K562 (cell line): ENCODE data around the gene CYBRD1. TPM values are rescaled to one million over a fixed set of nuclear protein-coding genes. Genes with fewer than 3 reads are reported as not detected.

Experiments used
- HDAC2 ChIP-seq: fragments of 450-650 bp; IDR thresholded peaks from 2 replicates; pipeline ENCODE4 v1.6.1; 2016; ENCODE audit warnings: mild to moderate bottlenecking
- KLF16 ChIP-seq: IDR thresholded peaks from 2 replicates; pipeline ENCODE4 v1.6.1; 2016; ENCODE audit warnings: antibody characterized with exemption
- RHOXF2B ChIP-seq: fragments of 250-450 bp; sonication (Bioruptor Pico); conservative IDR thresholded peaks from 2 replicates; pipeline ENCODE4 v1.5.1; 2021
- ZNF174 ChIP-seq: fragments of 250-450 bp; sonication (Bioruptor Pico); IDR thresholded peaks from 2 replicates; pipeline ENCODE4 v1.4.0; 2020; ENCODE audit warnings: mild to moderate bottlenecking
- polyA plus RNA-seq, 8 experiments: library from polyadenylated mRNA; depleted of rRNA in 4 of 8; stranded (reverse) in 5 of 8; unstranded in 3 of 8; fragments of >200 nt; fragmentation: Nextera tagmentation in 2 of 8; fragmentation: Illumina TruSeq in 1 of 8; extraction: Ambion mirVana in 2 of 8; extraction: Trizol in 1 of 8; gene quantifications; 2 replicates each; pipeline versions ENCODE4 v1.2.1 to v1.2.3, GENCODE V29; 2011 to 2014; ENCODE audit warnings: inconsistent platforms in 1 of 8, missing spikeins in 1 of 8
- total RNA-seq, 7 experiments: library from RNA; depleted of rRNA in 6 of 7; stranded (reverse); fragments of >200 nt in 6 of 7; fragmentation: Illumina TruSeq in 2 of 7; extraction: Trizol in 2 of 7; gene quantifications; 2 replicates each; pipeline versions ENCODE4 v1.2.1 to v1.2.3, GENCODE V29; 2011 to 2021; ENCODE audit warnings: low replicate concordance in 1 of 7
- TF ChIP-seq, protein P1 (sequence below), 2 experiments: fragments of 450-650 bp; formaldehyde crosslinking in 1 of 2; IDR thresholded peaks; 2 replicates each; pipeline versions ENCODE4 v1.4.0 to v1.6.1; 2014 to 2020; ENCODE audit warnings: mild to moderate bottlenecking in 2 of 2, borderline replicate concordance in 1 of 2, low read depth in 1 of 2
- TF ChIP-seq, protein P2 (sequence below): sonication (generic); IDR thresholded peaks from 2 replicates; pipeline ENCODE4 v1.6.1; 2016

CYBRD1 gene
- total and polyA plus RNA-seq, 9 of the 15 experiments (the other 6 are each of a cell fraction or from before 2014, with no cell fraction given) = 9.6 to 22.4 (median 15.6) TPM

DNA sequence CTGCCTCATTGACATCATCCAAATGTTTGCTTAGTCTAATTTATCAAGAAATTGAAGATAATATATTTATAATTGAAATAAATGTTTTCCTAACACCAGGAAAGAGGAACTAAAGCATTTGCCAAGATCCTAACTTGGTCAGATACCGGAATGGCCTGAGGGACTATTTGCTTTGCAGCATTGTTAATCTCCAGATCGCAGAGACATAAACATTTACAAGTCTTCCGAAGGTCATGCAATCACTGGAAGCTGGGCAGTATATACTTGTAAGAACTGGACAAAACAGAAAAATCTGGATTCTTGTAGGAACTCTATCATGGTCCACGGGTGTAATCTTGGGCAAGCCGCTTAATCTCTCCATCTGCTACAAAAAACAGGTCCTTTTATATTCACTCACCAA lies 42.2 kb downstream of the CYBRD1 start (continued):
- TF ChIP-seq, protein P1, sequence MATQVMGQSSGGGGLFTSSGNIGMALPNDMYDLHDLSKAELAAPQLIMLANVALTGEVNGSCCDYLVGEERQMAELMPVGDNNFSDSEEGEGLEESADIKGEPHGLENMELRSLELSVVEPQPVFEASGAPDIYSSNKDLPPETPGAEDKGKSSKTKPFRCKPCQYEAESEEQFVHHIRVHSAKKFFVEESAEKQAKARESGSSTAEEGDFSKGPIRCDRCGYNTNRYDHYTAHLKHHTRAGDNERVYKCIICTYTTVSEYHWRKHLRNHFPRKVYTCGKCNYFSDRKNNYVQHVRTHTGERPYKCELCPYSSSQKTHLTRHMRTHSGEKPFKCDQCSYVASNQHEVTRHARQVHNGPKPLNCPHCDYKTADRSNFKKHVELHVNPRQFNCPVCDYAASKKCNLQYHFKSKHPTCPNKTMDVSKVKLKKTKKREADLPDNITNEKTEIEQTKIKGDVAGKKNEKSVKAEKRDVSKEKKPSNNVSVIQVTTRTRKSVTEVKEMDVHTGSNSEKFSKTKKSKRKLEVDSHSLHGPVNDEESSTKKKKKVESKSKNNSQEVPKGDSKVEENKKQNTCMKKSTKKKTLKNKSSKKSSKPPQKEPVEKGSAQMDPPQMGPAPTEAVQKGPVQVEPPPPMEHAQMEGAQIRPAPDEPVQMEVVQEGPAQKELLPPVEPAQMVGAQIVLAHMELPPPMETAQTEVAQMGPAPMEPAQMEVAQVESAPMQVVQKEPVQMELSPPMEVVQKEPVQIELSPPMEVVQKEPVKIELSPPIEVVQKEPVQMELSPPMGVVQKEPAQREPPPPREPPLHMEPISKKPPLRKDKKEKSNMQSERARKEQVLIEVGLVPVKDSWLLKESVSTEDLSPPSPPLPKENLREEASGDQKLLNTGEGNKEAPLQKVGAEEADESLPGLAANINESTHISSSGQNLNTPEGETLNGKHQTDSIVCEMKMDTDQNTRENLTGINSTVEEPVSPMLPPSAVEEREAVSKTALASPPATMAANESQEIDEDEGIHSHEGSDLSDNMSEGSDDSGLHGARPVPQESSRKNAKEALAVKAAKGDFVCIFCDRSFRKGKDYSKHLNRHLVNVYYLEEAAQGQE (IDR thresholded peaks at IDR 0.05; ENCODE audit: borderline replicate concordance) = peak; percentile 92
- TF ChIP-seq, protein P1 (CRISPR knock-in tag; IDR thresholded peaks at IDR 0.05; ENCODE audit: low read depth) = no peak
- TF ChIP-seq KLF16 (peak; percentile 72), ZNF174 (CRISPR knock-in tag) (no peak), RHOXF2B (CRISPR knock-in tag) (no peak), HDAC2 (no peak)
- TF ChIP-seq, protein P2, sequence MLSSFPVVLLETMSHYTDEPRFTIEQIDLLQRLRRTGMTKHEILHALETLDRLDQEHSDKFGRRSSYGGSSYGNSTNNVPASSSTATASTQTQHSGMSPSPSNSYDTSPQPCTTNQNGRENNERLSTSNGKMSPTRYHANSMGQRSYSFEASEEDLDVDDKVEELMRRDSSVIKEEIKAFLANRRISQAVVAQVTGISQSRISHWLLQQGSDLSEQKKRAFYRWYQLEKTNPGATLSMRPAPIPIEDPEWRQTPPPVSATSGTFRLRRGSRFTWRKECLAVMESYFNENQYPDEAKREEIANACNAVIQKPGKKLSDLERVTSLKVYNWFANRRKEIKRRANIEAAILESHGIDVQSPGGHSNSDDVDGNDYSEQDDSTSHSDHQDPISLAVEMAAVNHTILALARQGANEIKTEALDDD = peak; percentile 21; the same call in 1 of the 2 replicates
